Neutrophil (primary cell): ENCODE measurements around the gene RAB40C.
A peak's percentile ranks its signal among the peaks of the same experiment; 100 is the strongest.

ENCODE experiments used
- H3K27ac ChIP-seq: fragments of 200-600 bp; sonication (generic); 2 replicates; pipeline ENCODE4 v1.5.1; 2016; ENCODE audit warnings: mild to moderate bottlenecking, moderate library complexity
- H3K27me3 ChIP-seq: fragments of 200-600 bp; sonication (generic); 2 replicates; pipeline ENCODE4 v1.6.0; 2016; ENCODE audit warnings: mild to moderate bottlenecking
- H3K36me3 ChIP-seq: fragments of 200-600 bp; sonication (generic); 2 replicates; pipeline ENCODE4 v1.5.1; 2017
- H3K4me1 ChIP-seq, 2 experiments: fragments of 200-600 bp in 1 of 2; sonication (generic) in 1 of 2; 1 replicate in 1 of 2; 2 replicates in 1 of 2; pipeline versions ENCODE4 v1.5.1 to v1.6.1; 2013 to 2016; ENCODE audit warnings: low read depth in 1 of 2, low read length in 1 of 2, mild to moderate bottlenecking in 1 of 2, moderate library complexity in 1 of 2; ENCODE audit not compliant: control insufficient read depth in 1 of 2, insufficient read depth in 1 of 2
- H3K4me3 ChIP-seq, 2 experiments: fragments of 200-600 bp in 1 of 2; sonication (generic) in 1 of 2; 1 replicate in 1 of 2; 2 replicates in 1 of 2; pipeline ENCODE4 v1.5.1; 2013 to 2016; ENCODE audit warnings: low read depth in 1 of 2, low read length in 1 of 2, mild to moderate bottlenecking in 1 of 2, moderate library complexity in 1 of 2
- H3K9me3 ChIP-seq: fragments of 200-600 bp; sonication (generic); 2 replicates; pipeline ENCODE4 v1.5.1; 2016
- CTCF ChIP-seq: fragments of 200-600 bp; sonication (generic); IDR thresholded peaks from 2 replicates; pipeline ENCODE4 v1.5.1; 2016; ENCODE audit warnings: antibody characterized with exemption

RAB40C gene

GRCh38 chr16:566475-567372, 23.1 kb upstream of the RAB40C start, which contains the start of gene NHLRC4:
TSS of gene NHLRC4 (plus strand) at chr16:567005. CDS start at chr16:568048, 1,043 bp downstream.
- Histone ChIP-seq H3K36me3 (no peaks in the 10 kb centered on the region), H3K9me3 (no peaks in the 10 kb centered on the region), H3K4me1 (peaks cover 25% of the 10 kb centered on the region in 2 experiments), H3K4me3 (no peak within 1 kb of the TSS), H3K27me3 (peaks cover 17% of the 10 kb centered on the region), H3K27ac (no peak within 1 kb of the TSS)
- TF ChIP-seq CTCF: no peak

GRCh38 chr16:567373-568256, 22.3 kb upstream of the RAB40C start:
- H3K27ac ChIP-seq: no peak overlapping the region
- H3K9me3 ChIP-seq: no peaks in the 10 kb centered on the region
- no peak for TF ChIP-seq CTCF
- H3K27me3 ChIP-seq: peaks cover 9% of the 10 kb centered on the region
- H3K4me3 ChIP-seq: no peak overlapping the region
- no peaks in the 10 kb centered on the region for H3K36me3 ChIP-seq
- peaks cover 25% of the 10 kb centered on the region in 2 experiments for H3K4me1 ChIP-seq

GRCh38 chr16:568401-569258, 21.2 kb upstream of the RAB40C start:
- H3K4me3 ChIP-seq: peak overlapping the region in 1 of 2 experiments; percentile 67
- H3K4me1 ChIP-seq: peaks cover 25% of the 10 kb centered on the region in 2 experiments
- no peak for TF ChIP-seq CTCF
- H3K9me3 ChIP-seq: no peaks in the 10 kb centered on the region
- H3K27ac ChIP-seq: no peak overlapping the region
- peaks cover under 1% of the 10 kb centered on the region for H3K27me3 ChIP-seq
- no peaks in the 10 kb centered on the region for H3K36me3 ChIP-seq

- Histone ChIP-seq H3K27ac (peak within 1 kb of the TSS; percentile 59), H3K27me3 (no peaks in the 10 kb centered on the region), H3K4me3 (peak within 1 kb of the TSS; percentile 70 to 73), H3K9me3 (no peaks in the 10 kb centered on the region), H3K36me3 (peaks cover 8% of the 10 kb centered on the region), H3K4me1 (peaks cover 25% of the 10 kb centered on the region in 2 experiments)
- TF ChIP-seq CTCF: no peak
These were observed 20.2 kb upstream of the RAB40C start, which contains the start of gene PIGQ for GRCh38 chr16:569445-570254. TSS of gene PIGQ (plus strand) at chr16:569968. CDS start at chr16:574075, 4,107 bp downstream.
